Kidney epithelial cell (primary cell): ENCODE data around the gene LBX2. TPM values are rescaled to one million over a fixed set of nuclear protein-coding genes. Genes with fewer than 3 reads are reported as not detected.

ENCODE experiments used
- DNase-seq: peaks from one replicate; pipeline ENCODE4 v3.0.0-alpha.2; 2010; ENCODE audit warnings: low read depth
- H3K27me3 ChIP-seq: 2 replicates; pipeline ENCODE4 v1.6.0; 2011; ENCODE audit warnings: low read length; ENCODE audit not compliant: control insufficient read depth, insufficient read depth
- H3K36me3 ChIP-seq: 2 replicates; pipeline ENCODE4 v1.5.1; 2011; ENCODE audit warnings: low read length; ENCODE audit not compliant: control insufficient read depth, insufficient read depth
- H3K4me3 ChIP-seq: 2 replicates; pipeline ENCODE4 v1.5.1; 2011; ENCODE audit warnings: low read depth, mild to moderate bottlenecking, control low read depth, low read length
- CTCF ChIP-seq: IDR thresholded peaks from 2 replicates; pipeline ENCODE4 v1.5.1; 2011; ENCODE audit warnings: mild to moderate bottlenecking, moderate library complexity, low read length, control low read depth, inconsistent platforms; ENCODE audit not compliant: insufficient read depth, poor library complexity, severe bottlenecking
- total RNA-seq: library from RNA; depleted of rRNA; stranded (reverse); fragments of >200 nt; gene quantifications from 2 replicates; pipeline ENCODE4 v1.2.3, GENCODE V29; 2015

Gene LBX2
- total RNA-seq, 1 donor from 2014 or later = 1.9 TPM

- H3K4me3 ChIP-seq = no peak overlapping the region
- no peak for DNase-seq
- H3K27me3 ChIP-seq = no peaks in the 10 kb centered on the region
- TF ChIP-seq CTCF = no peak
- H3K36me3 ChIP-seq = peaks cover 4% of the 10 kb centered on the region
Observed at GRCh38 chr2:74524005-74524404, 24.6 kb upstream of the LBX2 start.

GRCh38 chr2:74522516-74522915 is 23.1 kb upstream of the LBX2 start:
- no peak for TF ChIP-seq CTCF
- H3K27me3 ChIP-seq = peaks cover 9% of the 10 kb centered on the region
- no peak overlapping the region for H3K4me3 ChIP-seq
- DNase-seq = no peak
- H3K36me3 ChIP-seq = peaks cover 4% of the 10 kb centered on the region

GRCh38 chr2:74516650-74517049 is 17.2 kb upstream of the LBX2 start:
- no peak for TF ChIP-seq CTCF
- DNase-seq = no peak
- peaks cover 63% of the 10 kb centered on the region for H3K27me3 ChIP-seq
- H3K4me3 ChIP-seq = peak overlapping the region; percentile 7
- no peaks in the 10 kb centered on the region for H3K36me3 ChIP-seq

- H3K4me3 ChIP-seq = peak overlapping the region; percentile 7
- peaks cover 69% of the 10 kb centered on the region for H3K27me3 ChIP-seq
- no peak for TF ChIP-seq CTCF
- H3K36me3 ChIP-seq = no peaks in the 10 kb centered on the region
- DNase-seq = no peak
Observed at GRCh38 chr2:74515981-74516633, 16.7 kb upstream of the LBX2 start.

- no peak for TF ChIP-seq CTCF
- no peaks in the 10 kb centered on the region for H3K36me3 ChIP-seq
- H3K4me3 ChIP-seq = no peak overlapping the region
- no peak for DNase-seq
- H3K27me3 ChIP-seq = peaks cover 71% of the 10 kb centered on the region
Observed at GRCh38 chr2:74515271-74515980, 16.0 kb upstream of the LBX2 start.
